Non-pigmented ciliary epithelial cell (primary cell): ENCODE data around the gene KLHDC8A.
"Not testable (repeated sequence)": the region's sequence is repeated elsewhere in the genome, so short reads cannot be mapped to it uniquely, and the experiment has no call there.

ENCODE experiments used
- DNase-seq: peaks from one replicate; pipeline ENCODE4 v3.0.0-alpha.2; 2010; ENCODE audit warnings: low read depth

KLHDC8A gene, protein sequence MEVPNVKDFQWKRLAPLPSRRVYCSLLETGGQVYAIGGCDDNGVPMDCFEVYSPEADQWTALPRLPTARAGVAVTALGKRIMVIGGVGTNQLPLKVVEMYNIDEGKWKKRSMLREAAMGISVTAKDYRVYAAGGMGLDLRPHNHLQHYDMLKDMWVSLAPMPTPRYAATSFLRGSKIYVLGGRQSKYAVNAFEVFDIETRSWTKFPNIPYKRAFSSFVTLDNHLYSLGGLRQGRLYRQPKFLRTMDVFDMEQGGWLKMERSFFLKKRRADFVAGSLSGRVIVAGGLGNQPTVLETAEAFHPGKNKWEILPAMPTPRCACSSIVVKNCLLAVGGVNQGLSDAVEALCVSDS

DNA sequence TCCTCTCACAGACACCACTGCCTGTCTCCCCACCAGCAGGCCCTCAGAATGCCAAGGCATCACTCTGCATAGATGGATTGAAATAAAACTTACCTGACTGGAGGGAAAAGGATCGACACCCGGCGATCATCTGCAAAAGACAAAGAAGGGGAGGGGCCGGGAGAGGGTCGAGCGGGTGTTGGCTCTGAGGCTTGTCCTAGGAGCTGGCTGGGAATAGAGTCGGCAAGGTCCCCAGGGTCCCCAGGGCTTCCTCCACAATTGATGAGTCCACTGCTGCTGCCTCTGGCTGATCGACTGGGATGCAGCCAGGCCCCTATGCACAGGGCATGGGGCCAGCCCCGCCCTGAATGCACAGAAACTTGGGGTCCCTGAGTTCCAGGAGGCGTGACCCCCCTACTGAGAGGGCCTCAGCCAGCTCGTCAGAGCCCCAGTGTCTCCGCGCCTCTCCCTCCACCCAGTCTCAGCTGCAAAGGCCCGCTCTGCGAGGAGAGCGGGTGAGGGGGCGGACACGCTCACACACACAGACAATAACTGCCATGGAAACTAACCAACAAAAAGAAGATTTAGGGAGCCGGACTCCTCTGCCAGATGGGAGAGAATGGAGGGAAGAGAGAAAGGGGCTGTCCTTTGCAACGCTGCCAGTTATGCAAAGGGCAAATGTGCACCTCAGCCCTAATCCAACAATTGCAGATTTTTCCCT lies at the start of gene KLHDC8A:
Gene KLHDC8A (minus strand): TSS at position 483 of the 700 bp plus-strand sequence. CDS start 13,318 bp downstream, outside the sequence.
- DNase-seq: no peak

DNA sequence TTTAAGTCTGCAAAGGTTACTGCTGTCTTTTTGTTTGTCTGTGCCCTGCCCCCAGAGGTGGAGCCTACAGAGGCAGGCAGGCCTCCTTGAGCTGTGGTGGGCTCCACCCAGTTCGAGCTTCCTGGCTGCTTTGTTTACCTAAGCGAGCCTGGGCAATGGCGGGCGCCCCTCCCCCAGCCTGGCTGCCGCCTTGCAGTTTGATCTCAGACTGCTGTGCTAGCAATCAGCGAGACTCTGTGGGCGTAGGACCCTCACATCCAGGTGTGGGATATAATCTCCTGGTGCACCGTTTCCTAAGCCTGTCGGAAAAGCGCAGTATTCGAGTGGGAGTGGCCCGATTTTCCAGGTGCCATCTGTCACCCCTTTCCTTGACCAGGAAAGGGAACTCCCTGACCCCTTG lies 49.5 kb upstream of the KLHDC8A start:
- DNase-seq: not testable (repeated sequence)

GRCh38 chr1:205404484-205404883 lies 47.8 kb upstream of the KLHDC8A start:
- not testable (repeated sequence) for DNase-seq

- DNase-seq: no peak
Observed at GRCh38 chr1:205398586-205398985, 41.9 kb upstream of the KLHDC8A start.

DNA sequence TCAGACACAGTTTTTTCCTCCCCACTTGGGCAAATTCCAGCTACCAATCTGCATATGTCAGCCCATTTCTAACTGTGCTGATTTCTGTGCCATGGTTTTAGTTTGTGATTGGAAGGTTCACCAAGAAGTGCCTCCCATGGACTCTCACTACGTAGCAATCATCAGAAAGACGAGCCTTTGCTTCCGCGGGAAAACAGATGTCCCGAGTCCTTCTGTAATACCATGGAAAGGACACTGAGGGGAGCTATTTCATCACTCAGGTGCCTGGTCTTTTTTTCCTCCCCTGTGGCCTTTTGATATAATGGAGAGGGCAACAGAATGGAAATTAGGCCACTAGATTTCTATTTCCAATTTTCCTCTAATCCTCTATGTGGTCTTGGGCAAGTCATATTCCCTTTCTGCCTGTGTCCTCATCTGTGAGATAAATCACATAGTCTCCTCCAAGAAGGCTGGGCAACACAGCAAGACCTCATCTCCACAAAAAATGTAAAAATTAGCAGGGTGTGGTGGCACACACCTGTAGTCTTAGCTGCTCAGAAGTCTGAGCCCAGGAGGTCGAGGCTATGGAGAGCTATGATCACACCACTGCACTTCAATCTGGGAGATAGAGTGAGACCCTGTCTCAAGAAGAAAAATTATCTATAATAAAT lies 40.4 kb upstream of the KLHDC8A start:
- peak; percentile 22 for DNase-seq

DNA sequence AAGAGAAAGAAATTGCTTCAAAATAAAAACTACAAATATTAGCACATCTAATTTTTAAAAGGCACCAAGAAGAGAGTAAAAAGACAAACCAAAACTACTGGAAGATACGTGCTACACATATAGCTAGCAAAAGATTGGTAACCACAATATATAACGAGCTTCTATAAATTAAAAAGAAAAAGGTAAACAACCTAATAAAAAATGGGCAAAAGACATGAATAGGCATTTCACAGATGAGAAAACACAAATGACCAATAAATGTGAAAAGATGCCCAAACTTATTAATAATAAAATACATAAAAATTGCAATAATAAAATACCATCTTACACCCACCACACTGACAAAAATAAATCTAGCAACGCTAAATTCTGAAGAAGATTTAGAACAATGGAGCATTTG lies 38.9 kb upstream of the KLHDC8A start:
- DNase-seq: no peak

GRCh38 chr1:205392650-205393049 lies 35.9 kb upstream of the KLHDC8A start:
- DNase-seq: no peak

DNA sequence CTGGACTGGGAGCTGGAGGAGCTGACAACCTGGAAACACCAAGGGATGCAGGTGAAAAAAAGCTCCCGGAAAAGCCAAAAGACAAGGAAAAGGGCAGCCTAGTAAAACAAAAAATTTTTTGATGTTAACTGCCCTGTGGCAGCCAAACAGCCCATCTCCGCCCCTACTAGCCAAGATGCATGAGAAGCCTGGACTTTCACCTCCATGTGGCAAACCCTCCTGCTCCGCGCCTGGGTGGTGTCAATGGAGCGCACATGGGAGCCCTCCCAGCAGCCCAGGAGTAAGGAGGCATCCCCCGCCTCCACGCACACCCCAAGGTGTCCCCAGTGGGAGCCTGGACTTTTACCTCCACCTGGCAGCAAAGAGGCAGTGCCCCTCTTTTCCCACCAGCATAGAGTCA lies 34.7 kb upstream of the KLHDC8A start:
- DNase-seq: no peak

DNA sequence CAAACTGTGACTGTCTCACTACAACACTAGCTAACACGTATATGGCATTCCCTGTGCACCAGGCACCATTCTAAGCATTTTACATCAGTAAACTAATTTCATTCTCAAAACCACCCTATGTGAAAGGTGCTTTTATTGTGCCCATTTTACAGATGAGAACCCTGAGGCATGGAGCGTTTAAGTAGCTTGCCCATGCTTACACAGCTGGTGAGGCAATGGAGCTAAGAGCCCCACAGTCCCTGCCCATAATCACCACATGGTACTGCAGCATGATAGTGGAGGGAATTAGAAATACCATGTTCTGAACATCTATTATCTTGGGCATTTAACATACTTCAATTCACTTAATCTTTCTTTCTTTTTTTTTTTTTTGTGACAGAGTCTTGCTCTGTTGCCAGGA lies 31.1 kb upstream of the KLHDC8A start:
- no peak for DNase-seq

DNA sequence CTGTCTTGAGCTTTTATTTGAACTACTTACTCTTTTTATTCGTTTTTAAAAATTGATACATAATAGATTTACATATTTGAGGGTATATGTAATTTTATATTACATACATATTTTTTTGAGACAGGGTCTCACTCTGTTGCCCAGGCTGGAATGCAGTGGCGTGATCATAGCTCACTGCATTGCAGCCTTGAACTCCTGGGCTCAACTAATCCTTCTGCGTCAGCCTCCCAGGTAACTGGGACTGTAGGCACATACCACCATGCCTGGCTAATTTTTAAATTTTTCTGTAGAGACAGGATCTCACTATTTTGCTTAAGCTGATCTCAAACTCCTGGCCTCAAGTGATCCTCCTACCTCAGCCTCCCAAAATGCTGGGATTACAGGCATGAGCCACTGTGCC lies 26.3 kb upstream of the KLHDC8A start:
- DNase-seq: not testable (repeated sequence)

- no peak for DNase-seq
Observed at GRCh38 chr1:205382561-205382960, 25.8 kb upstream of the KLHDC8A start.

GRCh38 chr1:205381305-205381704 lies 24.6 kb upstream of the KLHDC8A start:
- no peak for DNase-seq

- no peak for DNase-seq
Observed at GRCh38 chr1:205380882-205381281, 24.2 kb upstream of the KLHDC8A start.

- DNase-seq: no peak
Observed at GRCh38 chr1:205379056-205379455, 22.3 kb upstream of the KLHDC8A start.

DNA sequence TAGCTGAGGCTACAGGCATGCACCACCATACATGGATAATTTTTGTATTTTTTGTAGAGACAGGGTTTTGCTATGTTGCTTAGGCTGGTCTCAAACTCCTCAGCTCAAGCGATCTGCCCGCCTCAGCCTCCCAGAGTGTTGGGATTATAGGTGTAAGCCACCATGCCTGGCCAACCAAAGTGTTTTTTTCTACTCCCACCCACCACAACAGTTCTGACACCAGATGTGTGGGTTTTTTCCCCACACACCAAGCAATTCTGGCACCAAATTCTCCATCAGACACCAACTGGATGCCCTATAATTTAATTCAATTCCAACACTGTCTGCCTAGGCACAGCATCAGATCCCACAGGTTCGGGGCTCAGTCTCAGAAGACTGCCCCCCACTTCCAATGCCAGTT lies 20.6 kb upstream of the KLHDC8A start:
- no peak for DNase-seq

DNA sequence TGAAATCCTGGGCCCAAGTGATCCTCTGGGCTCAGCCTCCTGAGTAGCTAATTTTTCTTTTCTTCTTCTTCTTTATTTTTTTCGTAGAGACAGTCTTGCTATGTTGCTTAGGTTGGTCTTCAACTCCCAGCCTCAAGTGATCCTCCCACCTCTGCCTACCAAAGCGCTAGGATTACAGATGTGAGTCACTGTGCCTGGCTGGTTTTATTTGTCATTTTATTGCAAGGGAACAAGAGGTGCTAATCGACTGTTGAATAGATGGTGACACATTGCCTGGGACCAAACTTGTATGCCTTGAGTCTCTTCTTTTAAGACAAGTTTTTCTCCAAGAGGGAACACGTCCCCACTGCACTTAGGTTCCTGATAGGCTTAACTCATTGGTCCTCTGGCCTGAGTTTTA lies 20.0 kb upstream of the KLHDC8A start:
- no peak for DNase-seq

GRCh38 chr1:205375835-205376545 lies 19.3 kb upstream of the KLHDC8A start:
- no peak for DNase-seq

DNA sequence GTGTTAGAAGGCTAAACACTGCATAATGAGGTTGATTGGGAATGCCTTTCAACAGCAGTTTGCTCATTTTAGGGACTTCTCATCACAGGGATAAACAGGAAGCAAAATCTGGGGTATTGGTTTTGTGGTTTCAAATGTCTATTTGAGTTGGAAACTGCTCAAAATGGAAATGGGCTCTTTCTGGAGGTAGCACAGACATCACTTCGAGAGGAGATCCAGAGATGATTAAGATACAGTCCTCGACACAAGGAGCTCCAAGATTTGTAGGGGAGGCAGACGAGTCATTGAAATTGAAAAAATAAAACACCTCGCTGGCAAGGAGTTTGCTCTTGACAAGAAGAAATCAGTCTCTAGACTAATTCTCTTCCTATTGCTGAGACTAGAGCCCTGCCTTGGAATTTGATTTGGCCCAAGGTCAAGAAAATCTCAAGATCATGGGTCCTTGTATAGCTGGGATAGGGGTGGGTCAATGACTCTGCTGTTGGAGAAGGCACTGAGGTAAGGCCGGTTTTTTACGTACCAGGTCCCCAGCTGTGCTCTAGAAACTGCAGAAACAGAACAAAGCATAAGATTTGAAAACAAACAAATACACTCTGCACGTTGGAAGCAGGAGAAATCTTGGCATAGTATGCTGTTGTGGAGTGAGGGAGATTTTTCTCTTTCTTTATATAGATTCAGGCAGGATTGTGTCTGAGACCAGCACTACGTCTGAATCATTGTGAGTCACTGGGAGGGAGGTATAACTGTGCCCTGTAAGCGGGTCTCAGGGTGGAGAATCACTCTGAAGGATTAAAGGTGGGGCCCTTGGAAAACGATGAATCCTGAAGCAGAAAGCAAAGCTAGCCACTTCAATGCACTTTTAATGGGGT lies 17.7 kb upstream of the KLHDC8A start:
- DNase-seq: peak; percentile 61

- no peak for DNase-seq
Observed at GRCh38 chr1:205373798-205374175, 17.1 kb upstream of the KLHDC8A start.

GRCh38 chr1:205373022-205373797 lies 16.5 kb upstream of the KLHDC8A start:
- no peak for DNase-seq
